Endodermal cell (in vitro differentiated cells): ENCODE measurements around the gene ZNF688. TPM values are rescaled to one million over a fixed set of nuclear protein-coding genes. Genes with fewer than 3 reads are reported as not detected.

Experiments used
- DNase-seq: peaks from one replicate; pipeline ENCODE4 v3.0.0-alpha.2; 2017
- H3K27ac ChIP-seq: 2 replicates; pipeline ENCODE4 v1.5.1; 2013; ENCODE audit warnings: mild to moderate bottlenecking, low read depth, low read length, moderate library complexity
- H3K27me3 ChIP-seq: 2 replicates; pipeline ENCODE4 v1.6.1; 2013; ENCODE audit warnings: mild to moderate bottlenecking, low read length, moderate library complexity; ENCODE audit not compliant: insufficient read depth, control insufficient read depth, poor library complexity, severe bottlenecking
- H3K36me3 ChIP-seq: 2 replicates; pipeline ENCODE4 v1.7.0; 2013; ENCODE audit warnings: mild to moderate bottlenecking, low read length, moderate library complexity; ENCODE audit not compliant: control insufficient read depth, insufficient read depth
- H3K4me1 ChIP-seq: one replicate; pipeline ENCODE4 v1.7.0; 2013; ENCODE audit warnings: low read length; ENCODE audit not compliant: control insufficient read depth, insufficient read depth
- H3K4me3 ChIP-seq: 2 replicates; pipeline ENCODE4 v1.5.1; 2013; ENCODE audit warnings: mild to moderate bottlenecking, low read length, moderate library complexity
- H3K9ac ChIP-seq: 2 replicates; pipeline ENCODE4 v1.6.1; 2013; ENCODE audit warnings: mild to moderate bottlenecking, low read length, moderate library complexity; ENCODE audit not compliant: poor library complexity, severe bottlenecking; ENCODE audit errors: extremely low read depth
- H3K9me3 ChIP-seq: 2 replicates; pipeline ENCODE4 v1.6.1; 2013; ENCODE audit warnings: mild to moderate bottlenecking, low read length, moderate library complexity; ENCODE audit not compliant: control insufficient read depth
- H3K27ac Mint-ChIP-seq: 2 replicates; pipeline ENCODE4 v1.8.0; 2020; ENCODE audit warnings: mixed read lengths
- H3K27me3 Mint-ChIP-seq: 2 replicates; pipeline ENCODE4 v1.8.0; 2021; ENCODE audit warnings: mild to moderate bottlenecking, mixed read lengths; ENCODE audit not compliant: insufficient read depth
- H3K36me3 Mint-ChIP-seq: 2 replicates; pipeline ENCODE4 v1.8.0; 2020; ENCODE audit warnings: low read depth, mixed read lengths
- H3K4me1 Mint-ChIP-seq: 2 replicates; pipeline ENCODE4 v1.8.0; 2020; ENCODE audit warnings: mixed read lengths
- H3K4me3 Mint-ChIP-seq: 2 replicates; pipeline ENCODE4 v1.8.0; 2020; ENCODE audit warnings: mild to moderate bottlenecking, moderate library complexity, mixed read lengths
- H3K9me3 Mint-ChIP-seq: 2 replicates; pipeline ENCODE4 v1.8.0; 2020; ENCODE audit warnings: mild to moderate bottlenecking, mixed read lengths
- CTCF ChIP-seq: fragments of 200-600 bp; sonication (generic); conservative IDR thresholded peaks from 2 replicates; pipeline ENCODE4 v1.5.0; 2021; ENCODE audit warnings: antibody characterized with exemption, mild to moderate bottlenecking
- WGBS, 2 experiments: methylation state at CpG; one replicate each; pipeline versions ENCODE4 v1.1.5 to v1.1.7; 2013; ENCODE audit warnings: missing lambda C conversion rate in 2 of 2, mixed read lengths in 1 of 2; ENCODE audit not compliant: insufficient coverage in 1 of 2, insufficient read length in 1 of 2; 5-methylcytosine and 5-hydroxymethylcytosine counted together
- total RNA-seq, 2 donors: library from RNA; stranded (reverse); fragmentation: NEBNext Ultra II Directional in 1 of 2; extraction: Animal tissue kit (Norgen Biotek cat#: 25700) in 1 of 2; gene quantifications; 2 replicates in 1 of 2; 3 replicates in 1 of 2; pipeline ENCODE4 v1.2.1, GENCODE V29; 2021

ZNF688 gene
- total RNA-seq, 2 donors from 2014 or later = 6.4 to 7.5 TPM

- Mint-ChIP-seq H3K9me3 (no peaks in the 10 kb centered on the region), H3K27ac (no peak overlapping the region)
- H3K27me3 ChIP-seq = no peaks in the 10 kb centered on the region
Measured at GRCh38 chr16:30530163-30531037, 41.1 kb downstream of the ZNF688 start.

GRCh38 chr16:30528799-30529457 is 42.6 kb downstream of the ZNF688 start:
- no peaks in the 10 kb centered on the region for H3K27me3 Mint-ChIP-seq

More at GRCh38 chr16:30530163-30531037, 41.1 kb downstream of the ZNF688 start:
- H3K36me3 ChIP-seq = peaks cover 20% of the 10 kb centered on the region
- H3K27me3 Mint-ChIP-seq = no peaks in the 10 kb centered on the region
- no peak for DNase-seq
- H3K27ac ChIP-seq = no peak overlapping the region
- no peak overlapping the region for H3K9ac ChIP-seq
- peaks cover 28% of the 10 kb centered on the region for H3K4me1 Mint-ChIP-seq
- TF ChIP-seq CTCF = no peak
- 91 to 95% methylated on average over 5 to 13 of the region's 13 CpGs for WGBS, 2 experiments
- no peaks in the 10 kb centered on the region for H3K9me3 ChIP-seq
- H3K4me3 ChIP-seq = no peak overlapping the region
- H3K4me3 Mint-ChIP-seq = no peak overlapping the region
- peaks cover 9% of the 10 kb centered on the region for H3K4me1 ChIP-seq
- peaks cover 23% of the 10 kb centered on the region for H3K36me3 Mint-ChIP-seq

More at GRCh38 chr16:30528799-30529457, 42.6 kb downstream of the ZNF688 start:
- no peaks in the 10 kb centered on the region for H3K9me3 ChIP-seq
- peaks cover 9% of the 10 kb centered on the region for H3K4me1 ChIP-seq
- no peak for TF ChIP-seq CTCF
- H3K27me3 ChIP-seq = no peaks in the 10 kb centered on the region
- peaks cover 25% of the 10 kb centered on the region for H3K36me3 ChIP-seq
- H3K9ac ChIP-seq = no peak overlapping the region
- peaks cover 23% of the 10 kb centered on the region for H3K4me1 Mint-ChIP-seq
- no peak overlapping the region for H3K4me3 Mint-ChIP-seq
- H3K27ac ChIP-seq = no peak overlapping the region
- H3K27ac Mint-ChIP-seq = peak overlapping the region; percentile 44
- no peaks in the 10 kb centered on the region for H3K9me3 Mint-ChIP-seq
- H3K4me3 ChIP-seq = no peak overlapping the region
- peaks cover 29% of the 10 kb centered on the region for H3K36me3 Mint-ChIP-seq
- no peak for DNase-seq
- 92 to 98% methylated on average over 4 of the region's 4 CpGs for WGBS, 2 experiments
